Measurements from ENCODE around the gene DNAJB6. TPM values are rescaled to one million over a fixed set of nuclear protein-coding genes. Genes with fewer than 3 reads are reported as not detected.
A peak's percentile ranks its signal among the peaks of the same experiment; 100 is the strongest.

Gene DNAJB6
- total RNA-seq, 1 experiment from 2014 or later, result 108 TPM

GRCh38 chr7:157428554-157428945, 91.7 kb downstream of the DNAJB6 start:
- ChIA-PET CTCF (no interaction called here), POLR2A (no interaction called here)
- TF ChIP-seq CTCF (IDR thresholded peaks at IDR 0.05; ENCODE audit: insufficient read depth in 1 of 2, low read depth in 1 of 2, low read length in 1 of 2, severe bottlenecking in 1 of 2, unreplicated experiment in 1 of 2), result no peak
- H3K4me3 Mint-ChIP-seq (ENCODE audit: unreplicated experiment), result no peak overlapping the region
- no peak for DNase-seq
- no peaks in the 10 kb centered on the region for H3K4me1 ChIP-seq
- peaks cover 10% of the 10 kb centered on the region for H3K36me3 Mint-ChIP-seq (ENCODE audit: insufficient read depth, unreplicated experiment)
- H3K4me3 ChIP-seq (ENCODE audit: low read depth, low read length), result no peak overlapping the region
- H3K36me3 ChIP-seq (ENCODE audit: control insufficient read depth, insufficient read depth, low read length), result no peaks in the 10 kb centered on the region
- H3K9me3 ChIP-seq, result no peaks in the 10 kb centered on the region
- H3K4me1 Mint-ChIP-seq (ENCODE audit: low read depth, unreplicated experiment), result peaks cover 14% of the 10 kb centered on the region
- no peaks in the 10 kb centered on the region for H3K27me3 Mint-ChIP-seq (ENCODE audit: insufficient read depth, unreplicated experiment)
- no peaks in the 10 kb centered on the region for H3K27me3 ChIP-seq (replicated peaks; ENCODE audit: control insufficient read depth, insufficient read depth, low read length)
- intact Hi-C loops (cut with micrococcal nuclease; ENCODE audit: unreplicated experiment), result no loop called here
- H3K9me3 Mint-ChIP-seq (ENCODE audit: unreplicated experiment), result no peaks in the 10 kb centered on the region
- no TSS peak for BruUV-seq (replicated peaks)
- no peak overlapping the region for H3K27ac Mint-ChIP-seq (ENCODE audit: unreplicated experiment)

- no peak overlapping the region for H3K4me3 ChIP-seq (ENCODE audit: low read depth, low read length)
- Mint-ChIP-seq H3K27me3 (ENCODE audit: insufficient read depth, unreplicated experiment) (no peaks in the 10 kb centered on the region), H3K4me3 (ENCODE audit: unreplicated experiment) (no peak overlapping the region), H3K4me1 (ENCODE audit: low read depth, unreplicated experiment) (peaks cover 14% of the 10 kb centered on the region), H3K36me3 (ENCODE audit: insufficient read depth, unreplicated experiment) (peaks cover 10% of the 10 kb centered on the region), H3K9me3 (ENCODE audit: unreplicated experiment) (no peaks in the 10 kb centered on the region), H3K27ac (ENCODE audit: unreplicated experiment) (no peak overlapping the region)
- H3K9me3 ChIP-seq, result no peaks in the 10 kb centered on the region
- H3K4me1 ChIP-seq, result no peaks in the 10 kb centered on the region
- peak in 1 of 2 experiments; percentile 5 for DNase-seq
- no TSS peak for BruUV-seq (replicated peaks)
- ChIA-PET CTCF (no interaction called here), POLR2A (no interaction called here)
- intact Hi-C loops (cut with micrococcal nuclease; ENCODE audit: unreplicated experiment), result no loop called here
- no peaks in the 10 kb centered on the region for H3K36me3 ChIP-seq (ENCODE audit: control insufficient read depth, insufficient read depth, low read length)
- TF ChIP-seq CTCF (IDR thresholded peaks at IDR 0.05; ENCODE audit: insufficient read depth in 1 of 2, low read depth in 1 of 2, low read length in 1 of 2, severe bottlenecking in 1 of 2, unreplicated experiment in 1 of 2), result no peak
- no peaks in the 10 kb centered on the region for H3K27me3 ChIP-seq (replicated peaks; ENCODE audit: control insufficient read depth, insufficient read depth, low read length)
Observed at GRCh38 chr7:157429001-157429679, 92.3 kb downstream of the DNAJB6 start.

GRCh38 chr7:157429680-157430224, 92.9 kb downstream of the DNAJB6 start:
- H3K4me1 Mint-ChIP-seq (ENCODE audit: low read depth, unreplicated experiment), result peaks cover 14% of the 10 kb centered on the region
- no peak overlapping the region for H3K4me3 Mint-ChIP-seq (ENCODE audit: unreplicated experiment)
- H3K36me3 Mint-ChIP-seq (ENCODE audit: insufficient read depth, unreplicated experiment), result peaks cover 10% of the 10 kb centered on the region
- intact Hi-C loops (cut with micrococcal nuclease; ENCODE audit: unreplicated experiment), result loop anchor here (5.0 kb wide), 1 partner anchor 923 kb away; no protein-coding TSS in a partner anchor
- Histone ChIP-seq H3K27me3 (replicated peaks; ENCODE audit: control insufficient read depth, insufficient read depth, low read length) (no peaks in the 10 kb centered on the region), H3K4me3 (ENCODE audit: low read depth, low read length) (no peak overlapping the region), H3K36me3 (ENCODE audit: control insufficient read depth, insufficient read depth, low read length) (no peaks in the 10 kb centered on the region), H3K4me1 (no peaks in the 10 kb centered on the region), H3K9me3 (no peaks in the 10 kb centered on the region)
- no peak overlapping the region for H3K27ac Mint-ChIP-seq (ENCODE audit: unreplicated experiment)
- ChIA-PET POLR2A (no interaction called here), CTCF (no interaction called here)
- H3K27me3 Mint-ChIP-seq (ENCODE audit: insufficient read depth, unreplicated experiment), result no peaks in the 10 kb centered on the region
- no peaks in the 10 kb centered on the region for H3K9me3 Mint-ChIP-seq (ENCODE audit: unreplicated experiment)
- DNase-seq, result no peak
- BruUV-seq (replicated peaks), result no TSS peak
- no peak for TF ChIP-seq CTCF (IDR thresholded peaks at IDR 0.05; ENCODE audit: insufficient read depth in 1 of 2, low read depth in 1 of 2, low read length in 1 of 2, severe bottlenecking in 1 of 2, unreplicated experiment in 1 of 2)

Data from Caco-2 (cell line).